GM12878 (cell line): Measurements from ENCODE around the gene MAP3K5. TPM values are rescaled to one million over a fixed set of nuclear protein-coding genes. Genes with fewer than 3 reads are reported as not detected.

ENCODE experiments used
- ATAC-seq: fragments of 200-7000 bp; cut with Tn5 transposase; 3 replicates; pipeline ENCODE4 v1.9.1; 2020; ENCODE audit warnings: mild to moderate bottlenecking, moderate library complexity
- BruUV-seq: library from RNA; stranded (reverse); fragments of 400-500 nt; replicated peaks from 2 replicates; lab custom pipeline; 2021; lab: Mats Ljungman, UMichigan
- CTCF ChIA-PET: fragments of 300-600 bp; sonication (Branson Sonifier 250); formaldehyde crosslinking; extraction: SDS; loops from one replicate; lab custom pipeline; 2021; ENCODE audit warnings: inconsistent platforms; lab: Yijun Ruan, JAX
- POLR2A ChIA-PET: fragments of 350-600 bp; formaldehyde crosslinking; extraction: SDS; loops from one replicate; lab custom pipeline; 2021; ENCODE audit warnings: inconsistent platforms; lab: Charles Lee
- RAD21 ChIA-PET: fragments of 300-600 bp; sonication (Branson Sonifier 250); formaldehyde crosslinking; loops from one replicate; lab custom pipeline; 2023; ENCODE audit warnings: antibody characterized with exemption; ENCODE audit not compliant: unreplicated experiment; lab: Charles Lee
- SMC1A ChIA-PET: fragments of 300-600 bp; sonication (Branson Sonifier 250); formaldehyde crosslinking; loops from one replicate; lab custom pipeline; 2023; ENCODE audit not compliant: unreplicated experiment, uncharacterized antibody; lab: Charles Lee
- DNase-seq: peaks from one replicate; pipeline ENCODE4 v3.0.0-alpha.2; 2011; ENCODE audit warnings: low read depth, low spot score
- FAIRE-seq: peaks from 3 replicates; lab custom pipeline; 2011; peaks lifted over from hg19 to GRCh38; lab: Jason Lieb, UNC
- H2AFZ ChIP-seq: 2 replicates; pipeline ENCODE4 v1.6.0; 2011; ENCODE audit warnings: low read depth, low read length, control low read depth; ENCODE audit not compliant: control insufficient read depth
- H3K27ac ChIP-seq: 2 replicates; pipeline ENCODE4 v1.5.1; 2011; ENCODE audit warnings: control low read depth; ENCODE audit not compliant: control insufficient read depth, insufficient read depth
- H3K27me3 ChIP-seq, 2 experiments: replicated peaks in 1 of 2; 2 replicates each; pipeline versions ENCODE4 v1.6.0 to v1.6.1; 2011; ENCODE audit warnings: low read length in 1 of 2; ENCODE audit not compliant: control insufficient read depth in 2 of 2, insufficient read depth in 2 of 2
- H3K36me3 ChIP-seq, 2 experiments: 2 replicates each; pipeline ENCODE4 v1.5.1; 2011; ENCODE audit warnings: low read length in 1 of 2; ENCODE audit not compliant: control insufficient read depth in 2 of 2, insufficient read depth in 2 of 2
- H3K4me1 ChIP-seq: 2 replicates; pipeline ENCODE4 v1.6.1; 2011; ENCODE audit warnings: mild to moderate bottlenecking, low read length, moderate library complexity, mixed read lengths; ENCODE audit not compliant: control insufficient read depth, insufficient read depth
- H3K4me2 ChIP-seq: 2 replicates; pipeline ENCODE4 v1.6.0; 2011; ENCODE audit warnings: control low read depth; ENCODE audit not compliant: control insufficient read depth, insufficient read depth
- H3K4me3 ChIP-seq: fragments of 200-600 bp; sonication (generic); 2 replicates; pipeline ENCODE4 v1.5.1; 2016
- H3K79me2 ChIP-seq: 2 replicates; pipeline ENCODE4 v1.6.0; 2011; ENCODE audit warnings: low read length; ENCODE audit not compliant: control insufficient read depth, insufficient read depth
- H3K9ac ChIP-seq: 2 replicates; pipeline ENCODE4 v1.8.0; 2011; ENCODE audit warnings: low read length, control low read depth, mixed read lengths; ENCODE audit not compliant: control insufficient read depth, insufficient read depth
- H3K9me3 ChIP-seq: replicated peaks from 3 replicates; pipeline ENCODE4 v1.5.1; 2011; ENCODE audit warnings: mild to moderate bottlenecking, low read length; ENCODE audit not compliant: control insufficient read depth, insufficient read depth
- H4K20me1 ChIP-seq: 2 replicates; pipeline ENCODE4 v1.6.0; 2011; ENCODE audit not compliant: control insufficient read depth, insufficient read depth
- CEBPB ChIP-seq, 2 experiments: fragments of 150-350 bp in 1 of 2; IDR thresholded peaks; 2 replicates each; pipeline ENCODE4 v1.6.1; 2012 to 2014; ENCODE audit warnings: low read depth in 2 of 2, low read length in 2 of 2, borderline replicate concordance in 1 of 2, inconsistent platforms in 1 of 2
- CREB1 ChIP-seq: IDR thresholded peaks from 2 replicates; pipeline ENCODE4 v1.6.1; 2012; ENCODE audit warnings: low read depth, mild to moderate bottlenecking, inconsistent platforms
- E4F1 ChIP-seq: fragments of 450-650 bp; IDR thresholded peaks from 2 replicates; pipeline ENCODE4 v1.6.1; 2018; ENCODE audit warnings: borderline replicate concordance, mild to moderate bottlenecking; ENCODE audit not compliant: partially characterized antibody
- EZH2 ChIP-seq: IDR thresholded peaks from 2 replicates; pipeline ENCODE4 v1.6.1; 2012; ENCODE audit warnings: low read depth, mild to moderate bottlenecking, control low read depth, inconsistent platforms, low read length, borderline replicate concordance; ENCODE audit not compliant: control insufficient read depth
- GABPA ChIP-seq: IDR thresholded peaks from 2 replicates; pipeline ENCODE4 v1.6.1; 2014; ENCODE audit warnings: antibody characterized with exemption, low read depth, mild to moderate bottlenecking, inconsistent platforms
- JUND ChIP-seq: IDR thresholded peaks from 2 replicates; pipeline ENCODE4 v1.6.1; 2012; ENCODE audit warnings: low read depth, mild to moderate bottlenecking, low read length, improper control_type of control experiment, moderate library complexity
- MXI1 ChIP-seq: fragments of 150-350 bp; IDR thresholded peaks from 2 replicates; pipeline ENCODE4 v1.6.1; 2011; ENCODE audit warnings: low read depth, mild to moderate bottlenecking, inconsistent platforms, low read length, improper control_type of control experiment
- MYC ChIP-seq: IDR thresholded peaks from 2 replicates; pipeline ENCODE4 v1.6.1; 2011; ENCODE audit warnings: mild to moderate bottlenecking, low read length, moderate library complexity, inconsistent platforms; ENCODE audit not compliant: insufficient read depth, insufficient replicate concordance, insufficient read length, severe bottlenecking
- NBN ChIP-seq: fragments of 450-650 bp; IDR thresholded peaks from 2 replicates; pipeline ENCODE4 v1.6.1; 2016
- NFYB ChIP-seq: IDR thresholded peaks from 2 replicates; pipeline ENCODE4 v1.6.1; 2011; ENCODE audit warnings: low read depth, mild to moderate bottlenecking, low read length, improper control_type of control experiment, moderate library complexity; ENCODE audit not compliant: insufficient read depth
- POLR2A ChIP-seq: IDR thresholded peaks from 2 replicates; pipeline ENCODE4 v1.6.1; 2011; ENCODE audit warnings: low read depth, mild to moderate bottlenecking, low read length
- RUNX3 ChIP-seq: IDR thresholded peaks from 2 replicates; pipeline ENCODE4 v1.6.1; 2012; ENCODE audit warnings: low read length, inconsistent platforms
- TCF12 ChIP-seq: IDR thresholded peaks from 2 replicates; pipeline ENCODE4 v1.6.1; 2011; ENCODE audit warnings: low read depth, mild to moderate bottlenecking, low read length
- WGBS: methylation state at CpG from one replicate; pipeline ENCODE4 v1.1.6; 2016; ENCODE audit warnings: low lambda C conversion rate; ENCODE audit not compliant: insufficient replicate concordance, insufficient coverage; ENCODE audit errors: missing lambda C conversion rate; 5-methylcytosine and 5-hydroxymethylcytosine counted together
- in situ Hi-C: fragments of 300-500 bp; cut with MboI; formaldehyde crosslinking; loops from 9 replicates; pipeline ENCODE4 v1.14.3; 2018; ENCODE audit warnings: mixed read lengths
- intact Hi-C: fragments of 100-400 bp; cut with micrococcal nuclease; formaldehyde crosslinking; loops from one replicate; pipeline ENCODE4 v1.14.2; 2022; ENCODE audit not compliant: unreplicated experiment
- polyA plus RNA-seq, 11 experiments: library from polyadenylated mRNA; depleted of rRNA in 4 of 11; unstranded in 6 of 11; stranded (reverse) in 5 of 11; fragments of >200 nt; fragmentation: Nextera tagmentation in 4 of 11; fragmentation: Illumina TruSeq in 1 of 11; extraction: Ambion mirVana in 4 of 11; extraction: Trizol in 1 of 11; gene quantifications; 1 replicate in 1 of 11; 2 replicates in 10 of 11; pipeline versions ENCODE4 v1.2.1 to v1.2.3, GENCODE V29; 2011 to 2016; ENCODE audit warnings: inconsistent platforms in 2 of 11, missing spikeins in 2 of 11, low read depth in 1 of 11
- total RNA-seq, 4 experiments: library from RNA; depleted of rRNA in 3 of 4; stranded (reverse); fragments of >200 nt in 3 of 4; fragmentation: Illumina TruSeq in 1 of 4; extraction: Trizol in 1 of 4; gene quantifications; 2 replicates each; pipeline versions ENCODE4 v1.2.1 to v1.2.3, GENCODE V29; 2013 to 2021

MAP3K5 gene
- total and polyA plus RNA-seq, 10 of the 15 experiments (the other 5 are each of a cell fraction or from before 2014, with no cell fraction given): 5.4 to 34.3 (median 26.4) TPM

- H3K4me2 ChIP-seq: no peak overlapping the region
- RAD21 ChIA-PET: interaction anchor here (3.2 kb wide), 1 partner anchor 165 kb away, joined by 12 read pairs; the partner anchor contains the start of gene MAP3K5
- no TSS peak for BruUV-seq
- in situ Hi-C loops (no loop called here), intact Hi-C loops (no loop called here)
- H4K20me1 ChIP-seq: no peaks in the 10 kb centered on the region
- no peaks in the 10 kb centered on the region for H3K79me2 ChIP-seq
- no peak for ATAC-seq
- SMC1A ChIA-PET: interaction anchor here (0.7 to 1.5 kb wide), 7 partner anchors 8 to 1493 kb away, joined by 3 to 7 read pairs (median 4); no protein-coding TSS in a partner anchor
- CTCF ChIA-PET: interaction anchor here (0.6 to 9.1 kb wide), 3 partner anchors 16 to 463 kb away, joined by 5 to 77 read pairs (median 6); no protein-coding TSS in a partner anchor
- H3K27me3 ChIP-seq: no peaks in the 10 kb centered on the region
- no peak overlapping the region for H2AFZ ChIP-seq
- FAIRE-seq: no peak
- WGBS: 97% methylated on average over 5 of the region's 5 CpGs
- no peak overlapping the region for H3K27ac ChIP-seq
- peaks cover 1 to 23% of the 10 kb centered on the region in 2 experiments for H3K36me3 ChIP-seq
- DNase-seq: no peak
- POLR2A ChIA-PET: interaction anchor here (0.6 kb wide), 1 partner anchor 609 kb away, joined by 4 read pairs; no protein-coding TSS in a partner anchor
- H3K4me1 ChIP-seq: no peaks in the 10 kb centered on the region
- no peak overlapping the region for H3K9ac ChIP-seq
- H3K4me3 ChIP-seq: no peak overlapping the region
- H3K9me3 ChIP-seq: no peaks in the 10 kb centered on the region
- no peak for TF ChIP-seq NBN
- no peak for TF ChIP-seq GABPA
Measured at GRCh38 chr6:136627191-136627590, 165.1 kb downstream of the MAP3K5 start.

GRCh38 chr6:136625293-136625692, 167.0 kb downstream of the MAP3K5 start:
- RAD21 ChIA-PET: interaction anchor here (3.2 kb wide), 1 partner anchor 167 kb away, joined by 12 read pairs; the partner anchor contains the start of gene MAP3K5
- TF ChIP-seq TCF12 (no peak), JUND (no peak), E4F1 (no peak), MYC (no peak), MXI1 (no peak), POLR2A (no peak), CEBPB (IDR thresholded peaks at IDR 0.05; ENCODE audit: borderline replicate concordance in 1 of 2, low read depth in 2 of 2, low read length in 2 of 2) (no peak), CREB1 (no peak), RUNX3 (no peak), EZH2 (no peak), NFYB (no peak)

More at GRCh38 chr6:136625293-136625692, 167.0 kb downstream of the MAP3K5 start:
- H3K79me2 ChIP-seq: no peaks in the 10 kb centered on the region
- no peak overlapping the region for H3K27ac ChIP-seq
- CTCF ChIA-PET: interaction anchor here (1.1 to 2.4 kb wide), 4 partner anchors 12 to 167 kb away, joined by 3 to 9 read pairs (median 4); partner anchors contain the start of gene MAP3K5
- peaks cover 4 to 23% of the 10 kb centered on the region in 2 experiments for H3K36me3 ChIP-seq
- SMC1A ChIA-PET: interaction anchor here (1.0 to 1.4 kb wide), 2 partner anchors 12 to 19 kb away, joined by 3 to 6 read pairs; no protein-coding TSS in a partner anchor
- no TSS peak for BruUV-seq
- ATAC-seq (no peak), FAIRE-seq (no peak), DNase-seq (no peak)
- H2AFZ ChIP-seq: no peak overlapping the region
- H3K4me1 ChIP-seq: no peaks in the 10 kb centered on the region
- H3K9me3 ChIP-seq: no peaks in the 10 kb centered on the region
- intact Hi-C loops: no loop called here
- H3K9ac ChIP-seq: no peak overlapping the region
- WGBS: 100% methylated on average over 1 of the region's 1 CpG
- H3K27me3 ChIP-seq: no peaks in the 10 kb centered on the region
- H3K4me3 ChIP-seq: no peak overlapping the region
- POLR2A ChIA-PET: interaction anchor here (1.4 kb wide), 1 partner anchor 13 kb away, joined by 3 read pairs; no protein-coding TSS in a partner anchor
- in situ Hi-C loops: no loop called here
- H4K20me1 ChIP-seq: no peaks in the 10 kb centered on the region
- H3K4me2 ChIP-seq: no peak overlapping the region
